ENCODE data around the gene PATJ.
"Not testable (repeated sequence)": the region's sequence is repeated elsewhere in the genome, so short reads cannot be mapped to it uniquely, and the experiment has no call there.

Gene PATJ

DNA sequence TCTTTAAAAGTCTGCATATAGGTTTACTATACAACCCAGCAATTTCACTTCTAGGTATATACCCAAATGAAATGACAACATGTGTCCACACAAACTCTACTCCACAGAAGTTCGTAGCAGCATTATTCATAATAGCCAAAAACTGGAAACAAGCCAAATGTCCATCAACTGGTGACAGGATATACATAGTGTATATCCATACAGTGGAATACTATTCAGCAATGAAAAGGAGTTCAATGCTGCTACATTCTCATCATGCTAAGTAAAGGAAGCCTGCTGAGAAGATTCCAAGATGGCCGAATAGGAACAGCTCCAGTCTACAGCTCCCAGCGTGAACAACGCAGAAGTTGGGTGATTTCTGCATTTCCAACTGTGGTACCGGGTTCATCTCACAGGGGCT, 200.6 kb downstream of the PATJ start:
- no peak for DNase-seq (ENCODE audit: low read depth in 1 of 2, low spot score in 1 of 2)

DNA sequence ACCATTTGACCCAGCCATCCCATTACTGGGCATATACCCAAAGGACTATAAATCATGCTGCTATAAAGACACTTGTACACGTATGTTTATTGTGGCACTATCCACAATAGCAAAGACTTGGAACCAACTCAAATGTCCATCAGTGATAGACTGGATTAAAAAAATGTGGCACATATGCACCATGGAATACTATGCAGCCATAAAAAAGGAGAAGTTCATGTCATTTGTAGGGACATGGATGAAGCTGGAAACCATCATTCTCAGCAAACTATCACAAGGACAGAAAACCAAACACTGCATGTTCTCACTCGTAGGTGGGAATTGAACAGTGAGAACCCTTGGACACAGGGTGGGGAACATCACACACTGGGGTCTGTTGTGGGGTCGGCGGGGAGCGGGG, 206.4 kb downstream of the PATJ start:
- not testable (repeated sequence) for DNase-seq (ENCODE audit: low read depth in 1 of 2, low spot score in 1 of 2)

DNA sequence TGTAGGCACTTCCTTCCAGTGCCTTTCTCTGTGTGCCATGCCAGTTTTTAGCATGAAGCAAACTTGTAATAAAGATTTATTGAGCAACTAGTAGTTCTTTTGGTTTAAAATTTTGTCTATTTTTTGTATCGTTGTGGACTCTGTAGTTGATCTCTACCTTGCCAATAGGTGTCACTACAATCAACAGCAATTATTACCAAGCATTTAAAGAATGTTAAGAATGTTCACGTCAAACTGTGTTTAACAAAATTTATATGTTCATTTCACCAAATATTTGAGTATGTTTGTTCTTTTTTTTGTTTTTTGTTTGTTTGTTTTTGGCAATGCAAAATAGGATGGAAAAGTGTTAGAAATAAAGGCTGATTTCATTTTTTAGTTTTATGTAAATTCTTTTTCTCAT, 208.1 kb downstream of the PATJ start:
- DNase-seq (ENCODE audit: low read depth in 1 of 2, low spot score in 1 of 2), result no peak

DNA sequence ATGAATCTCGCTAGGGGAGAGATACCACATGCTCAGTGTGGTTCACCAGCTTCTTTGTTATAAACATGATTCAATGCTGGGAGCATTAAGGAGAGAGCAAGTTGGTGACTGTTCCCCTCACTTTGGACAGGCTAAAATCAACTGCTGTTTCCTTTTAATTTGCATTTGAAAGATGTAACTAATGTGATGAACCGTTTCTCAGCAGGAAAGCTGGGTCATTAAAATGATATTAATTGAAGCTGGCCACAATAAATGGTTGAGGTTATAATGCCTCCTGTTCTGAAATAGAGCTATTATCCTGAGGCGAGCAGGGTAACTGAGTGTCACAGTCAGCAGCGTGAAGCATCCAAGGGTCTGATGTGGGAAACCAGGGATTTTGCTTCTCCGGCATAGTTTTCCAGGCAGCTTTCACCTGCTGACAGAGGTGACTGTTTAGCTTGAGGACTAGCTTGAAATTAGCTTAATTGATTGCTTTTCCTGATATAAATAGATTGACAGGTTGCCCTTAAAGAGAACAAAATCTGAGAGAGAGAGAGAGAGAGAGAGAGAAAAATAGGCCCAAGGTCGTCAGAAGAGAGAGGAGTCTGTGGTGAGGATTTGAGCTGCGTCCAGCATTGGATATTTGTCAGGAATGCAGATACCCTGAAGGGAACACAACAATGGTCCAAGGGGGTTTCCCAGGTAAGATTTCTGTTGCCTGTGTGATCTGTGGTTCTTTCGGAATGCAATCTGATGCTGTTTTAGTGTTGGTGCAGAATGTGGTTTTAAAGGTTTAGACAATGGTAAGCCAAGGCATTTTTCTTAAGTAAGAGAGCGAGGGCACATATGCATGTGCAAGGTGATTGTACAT, 209.7 kb downstream of the PATJ start:
- DNase-seq (ENCODE audit: low read depth in 1 of 2, low spot score in 1 of 2), result no peak

DNA sequence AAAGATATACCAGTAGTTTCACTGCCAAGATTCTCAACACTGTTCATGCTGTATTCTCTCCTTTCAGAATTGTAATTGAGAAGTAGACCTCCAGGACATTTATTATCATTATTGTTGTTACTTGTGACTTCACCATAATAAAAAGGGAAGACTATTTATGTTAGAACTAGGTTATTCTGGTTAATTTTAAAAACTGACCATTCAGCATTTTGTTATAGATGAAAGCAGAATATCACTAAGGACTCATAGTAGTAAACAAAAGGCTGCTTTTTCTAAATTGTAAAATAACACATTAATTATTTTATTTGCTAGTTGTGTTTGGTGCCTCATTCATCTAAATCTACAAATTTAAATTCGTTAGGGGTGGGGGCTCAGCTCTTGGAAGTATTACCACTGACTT, 210.4 kb downstream of the PATJ start:
- no peak for DNase-seq (ENCODE audit: low read depth in 1 of 2, low spot score in 1 of 2)

DNA sequence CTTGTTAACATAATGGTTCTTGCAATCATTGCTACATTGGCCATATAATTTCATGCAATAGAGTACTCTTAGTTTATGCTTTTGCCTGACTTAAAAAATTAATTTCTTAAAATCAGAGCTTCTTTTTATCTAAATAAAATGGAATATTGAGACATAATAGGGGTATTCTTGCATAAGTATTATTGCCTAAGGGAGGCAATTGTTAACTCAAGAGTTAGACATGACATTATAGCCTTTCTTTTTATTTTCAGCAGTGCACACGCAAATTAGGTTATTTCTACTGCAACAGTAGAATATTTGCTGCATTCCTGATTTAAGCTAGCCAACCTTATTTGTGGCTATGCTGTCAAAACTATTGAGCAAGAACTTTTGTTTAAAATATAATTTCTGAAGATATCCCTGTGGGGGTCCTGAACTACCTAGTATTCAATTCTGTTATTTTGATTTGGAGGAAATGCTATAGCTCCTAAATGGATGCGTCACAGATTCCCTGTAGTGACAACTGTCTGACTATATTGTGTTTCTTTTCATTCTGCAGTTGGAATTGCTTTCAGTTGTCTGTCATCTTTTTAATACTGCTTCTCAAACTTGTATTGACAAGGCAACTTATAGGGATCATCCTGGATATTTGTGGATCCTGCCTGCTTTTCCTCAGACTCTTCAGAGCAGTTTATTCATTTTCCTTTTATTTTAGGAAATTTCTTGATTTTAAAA, 211.0 kb downstream of the PATJ start:
- DNase-seq (ENCODE audit: low read depth in 1 of 2, low spot score in 1 of 2), result no peak

DNA sequence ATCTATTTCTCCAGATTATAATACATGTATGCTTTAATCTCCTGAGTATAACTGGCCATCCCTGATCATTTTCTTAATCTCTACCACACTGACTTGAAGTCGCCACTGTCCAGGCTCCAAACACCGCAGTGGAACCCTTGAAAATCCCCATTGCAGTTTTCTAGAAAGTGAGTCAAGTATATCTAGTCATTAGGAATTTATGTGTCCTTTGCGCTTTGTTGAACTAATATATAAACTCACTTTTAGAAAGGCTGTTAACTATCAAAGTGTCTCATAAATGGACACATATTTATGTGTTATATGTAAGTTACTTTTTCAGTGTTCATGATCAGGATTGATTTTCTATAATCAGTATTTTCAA, 211.5 kb downstream of the PATJ start:
- no peak for DNase-seq (ENCODE audit: low read depth in 1 of 2, low spot score in 1 of 2)

DNA sequence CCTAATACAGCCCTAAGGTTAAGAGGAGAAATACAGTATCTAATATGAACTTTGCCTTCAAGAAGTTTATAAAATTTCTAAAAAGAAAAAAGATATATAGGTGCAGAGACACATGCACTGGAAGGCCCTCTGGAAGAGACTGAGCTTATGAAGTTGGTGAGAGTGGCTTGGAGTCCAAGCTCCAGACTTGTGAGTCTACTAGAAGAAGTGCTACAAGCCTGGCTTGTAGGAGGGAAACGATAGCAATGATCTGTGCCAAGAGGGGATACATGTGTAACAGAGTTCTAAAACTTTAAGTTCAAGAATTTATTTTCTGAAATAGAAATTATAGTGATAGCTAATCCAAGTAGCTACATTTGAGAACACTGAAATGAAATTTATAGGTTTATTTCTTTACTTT, 213.0 kb downstream of the PATJ start:
- DNase-seq (ENCODE audit: low read depth in 1 of 2, low spot score in 1 of 2), result no peak

DNA sequence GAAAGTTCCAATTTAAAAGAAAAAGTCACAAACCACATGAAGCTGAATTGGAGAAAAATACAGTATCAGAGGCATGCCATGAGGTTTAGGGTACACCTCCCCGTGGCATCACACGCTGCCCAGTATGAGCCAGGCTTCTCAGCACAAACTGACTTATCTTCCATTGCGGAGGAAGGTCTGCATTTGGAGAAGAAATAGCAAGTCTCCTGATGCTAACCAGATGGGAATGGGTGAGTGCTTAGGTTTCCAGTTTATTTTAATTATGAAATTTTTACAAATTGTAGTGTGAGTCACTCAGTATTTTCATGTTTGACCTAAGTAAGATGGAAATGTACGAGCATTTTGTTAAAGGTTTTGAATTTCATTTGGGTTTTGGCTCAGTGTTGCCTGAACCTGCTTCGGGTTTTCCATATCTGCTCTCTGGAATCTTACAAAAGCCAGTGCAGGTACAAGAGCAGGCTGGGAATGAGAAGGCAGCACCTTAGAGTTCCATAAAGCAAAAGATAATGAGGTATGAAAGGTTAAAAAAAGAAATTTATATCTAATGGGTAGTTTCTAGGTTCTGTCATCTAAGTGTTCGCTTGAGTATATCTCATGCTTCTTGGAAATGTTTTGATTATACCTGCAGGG, 213.9 kb downstream of the PATJ start:
- DNase-seq (ENCODE audit: low read depth in 1 of 2, low spot score in 1 of 2), result no peak

DNA sequence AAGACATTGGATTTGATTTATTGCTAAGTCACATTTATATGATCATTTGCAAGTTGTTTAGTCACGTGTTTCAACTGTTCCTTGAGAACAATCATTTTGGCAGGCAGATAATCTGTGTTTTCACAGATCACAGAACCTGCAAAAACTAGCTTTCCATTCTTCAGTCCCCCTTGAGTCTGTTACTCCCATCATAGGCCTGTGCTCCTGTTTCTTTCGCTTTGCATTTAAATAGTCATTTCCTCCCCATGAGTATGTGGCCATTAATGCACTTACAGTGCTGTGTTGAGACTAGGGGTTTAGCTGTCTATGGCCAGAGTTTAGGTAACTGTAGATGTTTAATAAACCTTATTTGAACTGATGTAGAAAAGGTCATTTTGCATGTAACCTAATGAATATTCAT, 214.5 kb downstream of the PATJ start:
- no peak for DNase-seq (ENCODE audit: low read depth in 1 of 2, low spot score in 1 of 2)

DNA sequence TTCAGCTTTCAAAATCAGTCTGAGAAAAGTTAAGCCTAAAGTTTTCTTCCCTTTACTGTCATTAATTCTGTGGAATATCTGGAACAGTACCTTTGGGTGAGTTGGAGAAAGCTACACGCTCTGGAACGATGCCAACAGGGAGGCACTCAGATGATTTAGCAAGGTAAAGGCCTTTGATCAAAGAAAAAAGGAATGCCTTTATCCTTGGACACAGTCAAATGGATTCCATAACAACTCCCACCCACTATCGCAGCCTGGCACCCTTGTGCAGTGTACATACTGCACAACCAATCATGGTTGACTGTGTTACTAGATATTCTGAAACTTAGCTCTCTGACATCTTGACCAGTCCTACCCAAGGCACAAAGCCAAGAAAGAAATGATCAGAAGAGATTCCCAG, 218.7 kb downstream of the PATJ start:
- no peak for DNase-seq (ENCODE audit: low read depth in 1 of 2, low spot score in 1 of 2)

DNA sequence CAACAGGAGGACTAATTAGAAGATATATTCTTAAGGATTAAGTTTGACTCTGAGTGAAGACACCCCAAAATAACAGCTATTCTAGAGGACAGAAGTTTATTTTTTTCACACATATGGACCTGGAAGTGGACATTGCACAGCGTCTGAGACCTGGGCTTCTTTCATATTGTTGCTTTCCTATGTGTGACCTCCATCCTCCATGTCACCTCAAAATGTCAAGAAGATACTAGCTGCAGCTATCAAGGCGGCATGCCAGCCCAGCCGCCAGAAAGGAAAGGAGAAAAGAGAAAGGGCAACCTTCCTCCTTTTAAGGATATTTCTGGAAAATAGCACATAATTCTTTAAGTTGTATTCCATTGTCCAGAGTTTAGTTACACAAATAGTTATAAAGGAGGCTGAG, 220.4 kb downstream of the PATJ start:
- DNase-seq (ENCODE audit: low read depth in 1 of 2, low spot score in 1 of 2), result no peak

DNA sequence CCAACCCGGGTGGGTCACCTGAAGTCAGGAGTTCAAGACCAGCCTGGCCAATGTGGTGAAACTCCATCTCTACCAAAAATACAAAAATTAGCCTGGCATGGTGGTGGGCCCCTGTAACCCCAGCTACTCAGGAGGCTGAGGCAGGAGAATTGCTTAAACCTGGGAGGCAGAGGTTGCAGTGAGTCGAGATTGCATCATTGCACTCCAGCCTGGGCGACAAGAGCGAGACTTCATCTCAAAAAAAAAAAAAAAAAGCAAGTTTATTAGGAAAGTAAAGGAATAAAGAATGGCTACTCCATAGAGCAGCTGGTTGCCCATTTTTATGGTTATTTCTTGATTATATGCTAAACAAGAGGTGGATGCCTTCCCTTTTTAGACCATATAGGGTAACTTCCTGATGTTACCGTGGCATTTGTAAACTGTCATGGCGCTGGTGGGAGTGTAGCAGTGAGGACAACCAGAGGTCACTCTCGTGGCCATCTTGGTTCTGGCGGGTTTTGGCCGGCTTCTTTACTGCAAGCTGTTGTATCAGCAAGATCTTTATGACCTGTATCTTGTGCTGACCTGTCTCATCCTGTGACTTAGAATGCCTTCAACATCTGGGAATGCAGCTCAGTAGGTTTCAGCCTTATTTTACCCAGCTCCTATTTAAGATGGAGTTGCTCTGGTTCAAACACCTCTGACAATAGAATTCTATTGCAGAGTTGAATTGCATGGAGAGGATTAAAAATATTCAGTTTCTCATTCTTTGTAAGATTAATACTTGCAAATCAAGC, 224.4 kb downstream of the PATJ start:
- not testable (repeated sequence) for DNase-seq (ENCODE audit: low read depth in 1 of 2, low spot score in 1 of 2)

DNA sequence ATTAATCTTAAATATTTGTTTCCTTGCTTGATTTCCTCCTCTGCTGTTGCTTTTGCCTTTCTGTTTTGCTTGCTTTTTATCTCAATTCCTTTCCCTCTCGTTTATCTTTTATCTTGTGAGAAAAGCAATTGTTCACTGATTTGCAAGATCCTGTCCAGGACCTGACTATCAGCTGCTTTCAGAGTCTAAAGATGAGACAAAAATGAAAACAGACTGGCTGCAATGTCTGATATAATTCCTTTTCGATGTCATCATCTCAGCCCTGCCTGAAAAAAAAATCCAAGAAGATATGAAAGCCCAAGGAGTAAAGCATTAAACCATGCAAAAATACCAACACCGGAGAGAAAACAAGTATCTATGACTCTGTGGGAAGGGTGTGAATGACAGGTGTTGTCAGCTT, 225.5 kb downstream of the PATJ start:
- no peak for DNase-seq (ENCODE audit: low read depth in 1 of 2, low spot score in 1 of 2)

DNA sequence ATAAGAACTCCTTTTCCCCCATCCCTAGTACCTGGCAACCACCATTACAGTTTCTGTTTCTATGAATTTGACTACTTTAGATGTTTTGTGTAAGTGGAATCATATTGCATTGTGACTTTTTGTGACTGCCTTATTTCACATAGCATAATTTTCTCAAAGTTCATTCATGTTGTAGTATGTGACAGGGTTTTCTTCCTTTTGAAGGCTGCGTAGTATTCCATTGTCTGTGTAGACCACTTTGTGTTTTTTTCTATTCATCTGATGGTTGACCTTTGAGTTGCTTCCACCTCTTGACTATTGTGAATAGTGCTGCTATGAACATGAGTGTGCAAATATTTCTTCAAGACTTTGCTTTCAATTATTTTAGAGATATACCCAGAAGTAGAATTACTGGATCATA, 226.6 kb downstream of the PATJ start:
- no peak for DNase-seq (ENCODE audit: low read depth in 1 of 2, low spot score in 1 of 2)

DNA sequence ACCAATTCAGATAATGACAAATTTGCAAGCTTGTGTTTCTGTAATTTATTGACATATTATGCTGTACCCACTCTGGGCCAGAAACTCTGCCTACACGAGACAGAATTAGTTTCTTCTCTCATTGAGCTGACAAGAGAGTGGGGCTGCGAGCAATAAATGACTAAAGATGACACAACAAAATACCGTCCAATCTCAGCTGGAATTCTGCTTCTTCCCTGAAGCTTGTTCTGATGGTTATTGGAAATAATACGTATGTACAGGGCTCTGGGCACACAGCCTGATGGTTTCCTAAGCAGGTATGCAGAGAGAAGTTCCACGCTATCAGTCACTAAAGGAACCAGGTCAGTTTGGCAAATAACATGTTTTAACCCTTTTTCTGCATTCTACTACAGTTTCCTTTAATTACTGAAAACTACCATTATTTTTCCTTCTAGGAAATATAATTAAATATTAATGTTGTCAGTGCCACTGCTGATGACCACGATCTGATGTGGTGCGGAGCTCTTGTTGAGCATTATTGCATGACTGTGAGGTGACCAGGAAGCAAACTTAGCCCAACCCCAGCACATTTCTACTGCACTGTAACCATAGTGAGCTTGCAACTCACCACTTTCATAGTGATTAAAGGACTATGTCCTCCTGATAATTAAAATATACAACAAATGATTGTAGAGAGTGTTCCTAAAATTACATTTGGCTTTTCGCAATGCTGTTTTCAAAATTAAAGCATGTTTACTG, 231.0 kb downstream of the PATJ start:
- no peak for DNase-seq (ENCODE audit: low read depth in 1 of 2, low spot score in 1 of 2)

DNA sequence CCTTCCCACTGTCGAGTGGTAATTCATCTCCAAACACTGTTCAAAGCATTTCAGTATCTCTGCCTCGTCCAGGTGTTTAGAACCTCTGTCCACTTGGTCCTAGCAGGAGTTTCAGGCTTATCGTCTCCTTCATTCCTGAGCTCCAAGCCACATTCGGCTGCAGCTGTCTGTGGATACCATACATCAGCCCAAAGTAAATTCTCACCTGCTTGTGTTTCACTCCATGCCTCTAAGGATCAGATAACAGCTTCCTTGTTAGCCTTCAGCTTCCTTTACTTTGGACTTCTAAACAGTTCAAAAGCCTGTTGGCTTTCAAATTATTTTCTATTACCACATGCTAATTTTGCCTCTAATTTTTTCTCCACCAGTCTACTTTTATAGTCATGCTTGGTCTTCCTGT, 233.4 kb downstream of the PATJ start:
- DNase-seq (ENCODE audit: low read depth in 1 of 2, low spot score in 1 of 2), result no peak

DNA sequence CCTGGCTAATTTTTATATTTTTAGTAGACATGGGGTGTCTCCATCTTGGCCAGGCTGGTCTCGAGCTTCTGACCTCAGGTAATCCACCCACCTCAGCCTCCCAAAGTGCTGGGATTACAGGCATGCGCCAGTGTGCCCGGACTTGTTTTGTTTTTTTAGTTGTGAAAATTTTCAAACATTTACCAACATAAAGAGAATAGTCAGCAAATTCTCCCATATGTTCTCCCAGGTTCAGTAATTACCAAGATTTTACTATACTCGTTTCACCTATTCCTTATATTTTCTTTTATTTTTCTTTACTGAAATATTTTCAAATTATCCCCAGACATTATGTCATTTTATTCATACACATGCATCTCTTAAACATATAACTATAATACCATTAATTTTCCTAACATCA, 234.3 kb downstream of the PATJ start:
- no peak for DNase-seq (ENCODE audit: low read depth in 1 of 2, low spot score in 1 of 2)

DNA sequence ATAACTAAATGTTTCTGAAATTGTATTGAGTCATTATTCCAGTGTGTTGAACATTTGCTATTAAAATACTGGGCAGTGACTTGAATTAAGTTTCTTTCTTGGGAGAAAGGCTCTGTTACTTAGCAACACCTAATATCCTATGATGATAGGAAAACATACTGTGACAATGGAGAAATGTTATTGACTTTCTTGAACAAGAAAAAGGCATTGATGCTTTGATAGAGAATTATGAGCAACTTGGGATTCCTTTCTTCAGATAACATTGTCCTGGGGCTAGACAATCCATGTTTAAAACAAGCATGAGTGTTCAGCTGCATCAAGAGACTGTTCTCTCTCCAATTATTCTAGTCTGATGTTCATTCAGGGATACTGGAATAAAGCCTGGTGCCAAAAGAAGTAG, 236.5 kb downstream of the PATJ start:
- no peak for DNase-seq (ENCODE audit: low read depth in 1 of 2, low spot score in 1 of 2)

DNA sequence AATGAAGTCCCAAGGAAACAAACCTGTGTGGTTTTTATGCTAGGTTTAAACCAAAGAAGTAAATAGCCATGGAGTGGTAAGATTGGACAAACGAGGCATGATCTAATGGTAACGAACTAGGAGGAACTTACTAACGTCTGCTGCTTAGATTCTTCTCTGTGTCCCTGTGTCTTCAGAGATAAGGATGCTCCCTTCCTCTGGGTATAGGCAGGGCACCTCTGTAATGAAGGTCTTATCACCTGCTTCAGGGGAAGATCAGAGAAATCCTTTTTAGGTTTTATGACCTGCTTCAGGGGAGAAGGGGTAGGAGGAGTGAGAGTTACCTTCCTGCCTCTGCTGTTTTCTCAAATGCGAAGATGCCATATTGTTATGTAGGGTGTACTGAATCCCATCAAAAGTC, 237.4 kb downstream of the PATJ start:
- DNase-seq (ENCODE audit: low read depth in 1 of 2, low spot score in 1 of 2), result no peak

DNA sequence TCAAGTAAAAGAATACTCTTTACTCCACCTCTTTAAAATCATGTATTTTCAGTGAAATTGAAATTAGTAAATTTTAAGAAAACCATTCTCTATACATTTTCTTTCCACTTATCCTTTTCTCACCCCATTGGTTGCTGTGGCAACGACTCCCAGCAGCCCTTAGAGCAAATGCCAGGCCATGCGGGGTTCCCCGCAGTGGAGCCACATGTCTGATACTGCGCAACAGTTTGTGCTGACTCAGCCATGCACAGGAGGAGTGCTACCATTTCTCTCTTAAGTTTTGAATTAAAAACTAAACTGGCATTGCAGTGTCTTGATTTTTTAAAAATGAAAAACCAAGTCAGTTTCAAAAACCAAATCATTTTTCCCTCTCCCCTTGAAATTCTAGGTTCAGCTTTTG, 238.3 kb downstream of the PATJ start:
- no peak for DNase-seq (ENCODE audit: low read depth in 1 of 2, low spot score in 1 of 2)
